Endothelial cell of umbilical vein (primary cell): ENCODE results near the gene IGSF9. TPM values are rescaled to one million over a fixed set of nuclear protein-coding genes. Genes with fewer than 3 reads are reported as not detected.

Experiments used
- BruUV-seq: library from RNA; stranded (reverse); fragments of 400-500 nt; replicated peaks from 2 replicates; lab custom pipeline; 2021; lab: Mats Ljungman, UMichigan
- CTCF ChIA-PET: fragments of 300-600, 350-600 bp; sonication (Branson Sonifier 250); formaldehyde crosslinking; loops from one replicate; lab custom pipeline; 2021; ENCODE audit warnings: antibody characterized with exemption, inconsistent platforms; lab: Charles Lee
- POLR2A ChIA-PET: fragments of 300-600, 350-600 bp; sonication (Branson Sonifier 250); formaldehyde crosslinking; loops from one replicate; lab custom pipeline; 2021; ENCODE audit warnings: antibody characterized with exemption, inconsistent platforms; lab: Charles Lee
- DNase-seq: peaks from one replicate; pipeline ENCODE4 v3.0.0-alpha.2; 2011; ENCODE audit warnings: low read depth, low spot score
- FAIRE-seq: peaks from 2 replicates; lab custom pipeline; 2011; peaks lifted over from hg19 to GRCh38; lab: Jason Lieb, UNC
- H2AFZ ChIP-seq: 2 replicates; pipeline ENCODE4 v1.6.0; 2012; ENCODE audit warnings: low read depth, low read length, control low read depth, inconsistent platforms
- H3K27ac ChIP-seq: 2 replicates; pipeline ENCODE4 v1.5.1; 2011; ENCODE audit warnings: low read depth, mild to moderate bottlenecking, control low read depth, low read length, moderate library complexity; ENCODE audit not compliant: insufficient read depth
- H3K27me3 ChIP-seq, 2 experiments: 2 replicates each; pipeline versions ENCODE4 v1.6.0 to v1.6.1; 2011; ENCODE audit warnings: low read length in 2 of 2, mixed read lengths in 1 of 2; ENCODE audit not compliant: control insufficient read depth in 2 of 2, insufficient read depth in 2 of 2
- H3K36me3 ChIP-seq, 2 experiments: 2 replicates in 1 of 2; 3 replicates in 1 of 2; pipeline ENCODE4 v1.5.1; 2011; ENCODE audit warnings: low read length in 2 of 2, mild to moderate bottlenecking in 1 of 2, moderate library complexity in 1 of 2; ENCODE audit not compliant: control insufficient read depth in 2 of 2, insufficient read depth in 2 of 2; ENCODE audit errors: extremely low read depth in 1 of 2
- H3K4me1 ChIP-seq: 3 replicates; pipeline ENCODE4 v1.5.1; 2011; ENCODE audit warnings: mild to moderate bottlenecking, low read length; ENCODE audit not compliant: control insufficient read depth, insufficient read depth; ENCODE audit errors: extremely low read depth
- H3K4me2 ChIP-seq: 2 replicates; pipeline ENCODE4 v1.6.1; 2011; ENCODE audit warnings: low read length, control low read depth, mixed read lengths; ENCODE audit not compliant: insufficient read depth
- H3K4me3 ChIP-seq, 3 experiments: fragments of 200-600 bp in 1 of 3; sonication (generic), shearing (Covaris generic) in 1 of 3; replicated peaks in 1 of 3; 2 replicates each; pipeline ENCODE4 v1.5.1; 2011 to 2016; ENCODE audit warnings: control low read depth in 3 of 3, low read length in 3 of 3, mild to moderate bottlenecking in 2 of 3, inconsistent platforms in 1 of 3, low read depth in 1 of 3, moderate library complexity in 1 of 3; ENCODE audit not compliant: insufficient read depth in 1 of 3
- H3K79me2 ChIP-seq: 2 replicates; pipeline ENCODE4 v1.6.0; 2012; ENCODE audit warnings: low read length, inconsistent platforms; ENCODE audit not compliant: control insufficient read depth, insufficient read depth
- H3K9ac ChIP-seq: replicated peaks from 2 replicates; pipeline ENCODE3; 2011; ENCODE audit warnings: low read length, control low read depth; ENCODE audit not compliant: insufficient read depth; ENCODE audit errors: extremely low read depth
- H3K9me1 ChIP-seq: replicated peaks from 3 replicates; pipeline ENCODE4 v1.6.0; 2011; ENCODE audit warnings: mild to moderate bottlenecking, low read length; ENCODE audit not compliant: control insufficient read depth, insufficient read depth; ENCODE audit errors: extremely low read depth
- H3K9me3 ChIP-seq: replicated peaks from 2 replicates; pipeline ENCODE4 v1.5.1; 2012; ENCODE audit warnings: low read length, inconsistent platforms; ENCODE audit not compliant: control insufficient read depth, insufficient read depth
- H4K20me1 ChIP-seq: replicated peaks from 2 replicates; pipeline ENCODE3; 2011; ENCODE audit warnings: mild to moderate bottlenecking, low read length; ENCODE audit not compliant: control insufficient read depth, insufficient read depth; ENCODE audit errors: extremely low read depth
- CTCF ChIP-seq, 2 donors: IDR thresholded peaks; 1 replicate in 1 of 2; 2 replicates in 1 of 2; pipeline ENCODE4 v1.5.1; 2011; ENCODE audit warnings: low read length in 2 of 2, mild to moderate bottlenecking in 2 of 2, moderate library complexity in 2 of 2, control low read depth in 1 of 2, inconsistent platforms in 1 of 2, low read depth in 1 of 2; ENCODE audit not compliant: insufficient read depth in 1 of 2; ENCODE audit errors: extremely low read depth in 1 of 2
- EZH2 ChIP-seq: IDR thresholded peaks from 2 replicates; pipeline ENCODE4 v1.6.1; 2012; ENCODE audit warnings: borderline replicate concordance, low read depth, mild to moderate bottlenecking, moderate library complexity, low read length, inconsistent platforms; ENCODE audit not compliant: severe bottlenecking
- FOS ChIP-seq: IDR thresholded peaks from 2 replicates; pipeline ENCODE4 v1.6.1; 2011; ENCODE audit warnings: mild to moderate bottlenecking, low read length, moderate library complexity, borderline replicate concordance; ENCODE audit not compliant: insufficient read depth
- GATA2 ChIP-seq: IDR thresholded peaks from 2 replicates; pipeline ENCODE4 v1.7.0; 2011; ENCODE audit warnings: low read depth, mild to moderate bottlenecking, moderate library complexity, mixed read lengths, low read length; ENCODE audit not compliant: insufficient read length, insufficient read depth
- JUN ChIP-seq: IDR thresholded peaks from 2 replicates; pipeline ENCODE4 v1.6.1; 2011; ENCODE audit warnings: borderline replicate concordance, low read depth; ENCODE audit not compliant: insufficient read length, insufficient read depth
- MYC ChIP-seq: IDR thresholded peaks from one replicate; pipeline ENCODE4 v1.6.1; 2011; ENCODE audit warnings: mild to moderate bottlenecking, low read depth, low read length
- POLR2A ChIP-seq: IDR thresholded peaks from 2 replicates; pipeline ENCODE4 v1.6.1; 2012; ENCODE audit warnings: low read depth, mild to moderate bottlenecking, control low read depth, low read length
- POLR2AphosphoS5 ChIP-seq: IDR thresholded peaks from 2 replicates; pipeline ENCODE4 v1.6.1; 2012; ENCODE audit warnings: low read depth, mild to moderate bottlenecking, control low read depth, low read length, moderate library complexity; ENCODE audit not compliant: insufficient read depth
- dilution Hi-C: fragments of 300-500 bp; cut with MboI; formaldehyde crosslinking; loops from one replicate; pipeline ENCODE4 v1.15.0; 2019; ENCODE audit warnings: low sequenced_read_pairs; ENCODE audit not compliant: extremely low pct_ligation_motif_present
- intact Hi-C: fragments of 100-400 bp; cut with micrococcal nuclease; formaldehyde crosslinking; loops from one replicate; pipeline ENCODE4 v1.10.0; 2022
- polyA plus RNA-seq, 4 experiments: library from polyadenylated mRNA; depleted of rRNA in 3 of 4; stranded (reverse) in 3 of 4; unstranded in 1 of 4; fragments of >200 nt; gene quantifications; 2 replicates each; pipeline versions ENCODE4 v1.2.1 to v1.2.3, GENCODE V29; 2011 to 2012; ENCODE audit warnings: missing spikeins in 1 of 4
- total RNA-seq: library from RNA; stranded (reverse); gene quantifications from 2 replicates; pipeline ENCODE4 v1.2.3, GENCODE V29; 2021
- TF ChIP-seq, protein P1 (sequence below): IDR thresholded peaks from 2 replicates; pipeline ENCODE4 v1.6.1; 2011; ENCODE audit not compliant: insufficient read depth, insufficient read length

The IGSF9 gene
- total and polyA plus RNA-seq, 2 donors (not counting 3 experiments of a cell fraction or from before 2014, with no cell fraction given), result 0.15 TPM

- ChIA-PET CTCF (interaction anchor here (1.4 to 2.0 kb wide), 2 partner anchors 38 to 78 kb away, joined by 4 to 9 read pairs; no protein-coding TSS in a partner anchor), POLR2A (no interaction called here)
- Histone ChIP-seq H3K36me3 (no peaks in the 10 kb centered on the region), H3K4me2 (no peak overlapping the region), H3K4me3 (no peak overlapping the region), H3K9ac (no peak overlapping the region), H3K4me1 (peaks cover 4% of the 10 kb centered on the region), H3K27me3 (no peaks in the 10 kb centered on the region), H4K20me1 (no peaks in the 10 kb centered on the region), H3K27ac (no peak overlapping the region), H3K9me3 (no peaks in the 10 kb centered on the region), H3K79me2 (peaks cover 8% of the 10 kb centered on the region), H2AFZ (no peak overlapping the region), H3K9me1 (no peaks in the 10 kb centered on the region)
- TF ChIP-seq POLR2AphosphoS5, result no peak
- TF ChIP-seq GATA2, result no peak
- no peak for TF ChIP-seq CTCF (IDR thresholded peaks at IDR 0.05; ENCODE audit: extremely low read depth in 1 of 2, insufficient read depth in 1 of 2, low read depth in 1 of 2, low read length in 2 of 2)
- TF ChIP-seq, protein P1, sequence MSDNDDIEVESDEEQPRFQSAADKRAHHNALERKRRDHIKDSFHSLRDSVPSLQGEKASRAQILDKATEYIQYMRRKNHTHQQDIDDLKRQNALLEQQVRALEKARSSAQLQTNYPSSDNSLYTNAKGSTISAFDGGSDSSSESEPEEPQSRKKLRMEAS, result no peak
- TF ChIP-seq POLR2A, result no peak
- TF ChIP-seq MYC, result no peak
- TF ChIP-seq EZH2, result no peak
- no peak for TF ChIP-seq JUN
- TF ChIP-seq FOS, result no peak
- no peak for DNase-seq
- dilution Hi-C loops, result no loop called here
- intact Hi-C loops, result loop anchor here (10.0 kb wide), 1 partner anchor 1915 kb away; no protein-coding TSS in a partner anchor
- BruUV-seq, result no TSS peak
- no peak for FAIRE-seq
Observed at GRCh38 chr1:159929155-159930051, 16.0 kb downstream of the IGSF9 start.
